Peyer's patch (tissue), 4 donors: Measurements from ENCODE around the gene NRF1. TPM values are rescaled to one million over a fixed set of nuclear protein-coding genes. Genes with fewer than 3 reads are reported as not detected.
"Not testable (repeated sequence)": the region's sequence is repeated elsewhere in the genome, so short reads cannot be mapped to it uniquely, and the experiment has no call there.

ENCODE experiments used
- DNase-seq, 3 donors: peaks; one replicate each; pipeline ENCODE4 v3.0.0-alpha.2; 2017 to 2019
- H3K27ac ChIP-seq, 4 donors: fragments of 200-600 bp; sonication (generic); one replicate each; pipeline ENCODE4 v1.5.1; 2016 to 2019
- H3K27me3 ChIP-seq, 2 donors: fragments of 200-600 bp; sonication (generic); one replicate each; pipeline ENCODE4 v1.5.1; 2019
- H3K36me3 ChIP-seq, 3 donors: fragments of 200-600 bp; sonication (generic); one replicate each; pipeline ENCODE4 v1.5.1; 2016 to 2019
- H3K4me1 ChIP-seq, 4 donors: fragments of 200-600 bp; sonication (generic); one replicate each; pipeline ENCODE4 v1.5.1; 2016 to 2019
- H3K4me3 ChIP-seq, 4 donors: fragments of 200-600 bp; sonication (generic); 1 replicate in 3 of 4; 2 replicates in 1 of 4; pipeline ENCODE4 v1.5.1; 2016 to 2019; ENCODE audit warnings: mild to moderate bottlenecking in 1 of 4
- H3K9me3 ChIP-seq, 4 donors: fragments of 200-600 bp; sonication (generic); one replicate each; pipeline ENCODE4 v1.5.1; 2016 to 2019; ENCODE audit warnings: mild to moderate bottlenecking in 1 of 4
- CTCF ChIP-seq, 6 experiments: fragments of 450-650 bp in 4 of 6; fragments of 200-600 bp in 2 of 6; sonication (generic) in 1 of 6; IDR thresholded peaks; one replicate each; pipeline ENCODE4 v1.5.1; 2017 to 2019; ENCODE audit warnings: antibody characterized with exemption in 6 of 6, mild to moderate bottlenecking in 3 of 6, moderate library complexity in 1 of 6
- POLR2A ChIP-seq, 2 donors: fragments of 450-650 bp; IDR thresholded peaks; one replicate each; pipeline ENCODE4 v1.5.1; 2017; ENCODE audit warnings: antibody characterized with exemption in 2 of 2, mild to moderate bottlenecking in 2 of 2, moderate library complexity in 2 of 2
- total RNA-seq, 4 donors: library from RNA; depleted of rRNA; stranded (reverse); fragments of >200 nt; gene quantifications; one replicate each; pipeline ENCODE4 v1.1.0, GENCODE V29; 2016

NRF1 gene
- total RNA-seq, 4 donors from 2014 or later, result 11.2 to 27.2 (median 16.5) TPM

DNA sequence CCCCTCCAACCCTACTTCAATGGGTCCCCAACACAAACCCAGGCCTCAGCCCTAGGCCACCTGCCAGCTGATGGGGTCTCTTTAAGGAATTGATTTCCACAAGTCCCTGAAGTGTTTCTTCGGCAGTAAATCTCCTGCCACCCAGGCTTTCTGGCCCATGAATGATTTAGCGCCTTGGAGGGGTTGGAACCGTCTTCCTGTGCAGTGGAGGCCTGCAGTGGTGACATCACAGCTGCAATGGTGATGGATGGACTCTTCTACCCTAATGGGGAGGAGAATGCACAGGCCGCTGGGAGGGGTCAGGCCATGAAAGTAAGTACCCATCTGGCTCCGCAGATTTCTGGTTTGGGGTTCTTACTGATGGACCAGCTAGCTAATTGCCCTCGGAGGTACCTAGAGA lies 177.5 kb downstream of the NRF1 start:
- H3K27me3 ChIP-seq, result peaks cover 0 to 22% of the 10 kb centered on the region in 2 donors
- H3K4me1 ChIP-seq, result peaks cover 6 to 22% (median 16%) of the 10 kb centered on the region in 4 donors
- H3K9me3 ChIP-seq, result no peaks in the 10 kb centered on the region
- H3K36me3 ChIP-seq, result no peaks in the 10 kb centered on the region
- no peak overlapping the region for H3K27ac ChIP-seq
- DNase-seq, result no peak
- no peak overlapping the region for H3K4me3 ChIP-seq
- TF ChIP-seq CTCF (IDR thresholded peaks at IDR 0.05), result no peak
- no peak for TF ChIP-seq POLR2A (IDR thresholded peaks at IDR 0.05)

- DNase-seq, result no peak
- H3K9me3 ChIP-seq, result no peaks in the 10 kb centered on the region
- H3K27ac ChIP-seq, result no peak overlapping the region
- peaks cover 0 to 15% of the 10 kb centered on the region in 2 donors for H3K27me3 ChIP-seq
- peaks cover 5 to 15% (median 10%) of the 10 kb centered on the region in 4 donors for H3K4me1 ChIP-seq
- H3K4me3 ChIP-seq, result no peak overlapping the region
- no peak for TF ChIP-seq POLR2A (IDR thresholded peaks at IDR 0.05)
- TF ChIP-seq CTCF (IDR thresholded peaks at IDR 0.05), result no peak
- no peaks in the 10 kb centered on the region for H3K36me3 ChIP-seq
Observed at GRCh38 chr7:129789652-129790051, 178.1 kb downstream of the NRF1 start.

GRCh38 chr7:129790136-129790535 lies 178.6 kb downstream of the NRF1 start:
- peaks cover 3 to 10% (median 5%) of the 10 kb centered on the region in 4 donors for H3K4me1 ChIP-seq
- DNase-seq, result no peak
- H3K9me3 ChIP-seq, result no peaks in the 10 kb centered on the region
- peaks cover 0 to 10% of the 10 kb centered on the region in 2 donors for H3K27me3 ChIP-seq
- H3K36me3 ChIP-seq, result no peaks in the 10 kb centered on the region
- TF ChIP-seq CTCF (IDR thresholded peaks at IDR 0.05), result no peak
- no peak for TF ChIP-seq POLR2A (IDR thresholded peaks at IDR 0.05)
- H3K4me3 ChIP-seq, result no peak overlapping the region
- H3K27ac ChIP-seq, result no peak overlapping the region

- DNase-seq, result peak in 1 of 3 donors; percentile 14
- no peak overlapping the region for H3K27ac ChIP-seq
- no peaks in the 10 kb centered on the region for H3K4me1 ChIP-seq
- H3K9me3 ChIP-seq, result no peaks in the 10 kb centered on the region
- TF ChIP-seq POLR2A (IDR thresholded peaks at IDR 0.05), result no peak
- TF ChIP-seq CTCF (IDR thresholded peaks at IDR 0.05), result no peak
- no peaks in the 10 kb centered on the region for H3K36me3 ChIP-seq
- H3K4me3 ChIP-seq, result no peak overlapping the region
- H3K27me3 ChIP-seq, result no peaks in the 10 kb centered on the region
Observed at GRCh38 chr7:129792721-129793120, 181.2 kb downstream of the NRF1 start.

- no peaks in the 10 kb centered on the region for H3K4me1 ChIP-seq
- no peaks in the 10 kb centered on the region for H3K36me3 ChIP-seq
- no peak overlapping the region for H3K27ac ChIP-seq
- no peaks in the 10 kb centered on the region for H3K27me3 ChIP-seq
- peak in 1 of 3 donors; percentile 21 for DNase-seq
- H3K4me3 ChIP-seq, result no peak overlapping the region
- TF ChIP-seq POLR2A (IDR thresholded peaks at IDR 0.05) (no peak), CTCF (IDR thresholded peaks at IDR 0.05) (no peak)
- no peaks in the 10 kb centered on the region for H3K9me3 ChIP-seq
Observed at GRCh38 chr7:129793506-129794310, 182.2 kb downstream of the NRF1 start.

DNA sequence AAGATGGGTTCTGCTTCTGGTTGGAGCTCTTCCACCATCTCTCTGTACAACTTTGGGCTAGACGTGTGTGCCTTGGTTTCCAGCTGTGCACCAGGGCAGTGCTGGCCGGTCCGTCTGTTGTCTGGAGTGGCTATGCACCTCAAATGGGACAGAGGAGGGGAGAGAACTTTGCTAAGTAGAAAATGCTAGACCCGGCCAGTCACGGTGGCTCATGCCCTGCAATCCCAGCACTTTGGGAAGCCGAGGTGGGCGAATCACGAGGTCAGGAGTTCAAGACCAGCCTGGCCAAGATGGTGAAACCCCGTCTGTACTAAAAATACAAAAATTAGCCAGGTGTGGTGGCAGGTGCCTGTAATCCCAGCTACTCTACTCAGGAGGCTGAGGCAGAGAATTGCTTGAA lies 182.9 kb downstream of the NRF1 start:
- H3K36me3 ChIP-seq, H3K27me3 ChIP-seq, H3K9me3 ChIP-seq, H3K27ac ChIP-seq, H3K4me3 ChIP-seq, H3K4me1 ChIP-seq: not testable (repeated sequence)
- peak in 1 of 3 donors; percentile 35 for DNase-seq
